ENCODE data around the gene GFPT1. TPM values are rescaled to one million over a fixed set of nuclear protein-coding genes. Genes with fewer than 3 reads are reported as not detected.

The GFPT1 gene
- total and polyA plus RNA-seq, 4 donors = 14.7 to 42.6 (median 18.1) TPM

- WGBS = 84% methylated on average over 5 of the region's 5 CpGs
- TF ChIP-seq YY1 (IDR thresholded peaks at IDR 0.05) = no peak
- Histone ChIP-seq H3K4me1 (ENCODE audit: control insufficient read depth in 4 of 4, insufficient read depth in 4 of 4, low read length in 3 of 4) (peaks cover 0 to 10% (median 5%) of the 10 kb centered on the region in 4 donors), H3K9me3 (ENCODE audit: control insufficient read depth in 4 of 4, low read length in 3 of 4) (no peaks in the 10 kb centered on the region), H3K36me3 (ENCODE audit: control insufficient read depth in 4 of 4, insufficient read depth in 3 of 4, low read depth in 1 of 4, low read length in 3 of 4) (peaks cover 0 to 8% (median 1%) of the 10 kb centered on the region in 4 donors), H3K9ac (ENCODE audit: low read depth in 1 of 2, low read length in 2 of 2) (no peak overlapping the region), H3K4me3 (ENCODE audit: low read depth in 1 of 3, low read length in 3 of 3) (no peak overlapping the region), H3K27me3 (ENCODE audit: control insufficient read depth in 4 of 4, insufficient read depth in 4 of 4, low read length in 3 of 4) (no peaks in the 10 kb centered on the region), H3K27ac (ENCODE audit: low read depth in 1 of 2, low read length in 2 of 2) (no peak overlapping the region)
- DNase-seq (ENCODE audit: low spot score) = no peak
Observed at GRCh38 chr2:69434753-69435152, 47.7 kb upstream of the GFPT1 start.

DNA sequence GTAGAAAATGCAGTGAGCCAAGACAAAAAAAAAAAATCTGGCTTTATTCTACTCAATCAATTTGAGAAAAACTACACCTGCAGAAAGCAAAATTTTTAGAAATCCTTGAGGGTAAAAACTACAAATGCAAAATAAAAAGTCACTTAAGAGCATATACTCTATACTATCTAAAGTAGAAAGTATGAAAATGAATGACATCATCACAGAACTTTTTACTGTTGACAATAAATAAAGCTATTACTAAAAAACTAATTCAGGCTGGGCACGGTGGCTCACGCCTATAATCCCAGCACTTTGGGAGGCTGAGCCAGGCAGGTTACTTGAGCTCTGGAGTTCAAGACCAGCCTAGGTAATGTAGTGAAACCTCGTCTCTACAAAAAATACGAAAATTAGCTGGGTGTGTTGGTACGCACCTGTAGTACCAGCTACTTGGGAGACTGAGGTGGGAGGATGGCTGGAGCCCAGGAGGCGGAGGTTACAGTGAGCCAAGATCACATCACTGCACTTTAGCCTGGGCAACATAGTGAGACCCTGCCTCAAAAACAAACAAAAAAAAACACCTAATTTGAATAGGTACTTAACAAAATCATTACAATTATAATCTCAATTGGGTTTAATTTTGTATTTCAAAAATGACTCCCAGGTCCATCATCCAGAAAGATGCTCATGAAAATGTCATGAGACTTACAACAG lies 42.6 kb upstream of the GFPT1 start:
- Histone ChIP-seq H3K27me3 (ENCODE audit: control insufficient read depth in 4 of 4, insufficient read depth in 4 of 4, low read length in 3 of 4) (no peaks in the 10 kb centered on the region), H3K27ac (ENCODE audit: low read depth in 1 of 2, low read length in 2 of 2) (no peak overlapping the region), H3K9me3 (ENCODE audit: control insufficient read depth in 4 of 4, low read length in 3 of 4) (no peaks in the 10 kb centered on the region), H3K36me3 (ENCODE audit: control insufficient read depth in 4 of 4, insufficient read depth in 3 of 4, low read depth in 1 of 4, low read length in 3 of 4) (peaks cover 1 to 10% (median 5%) of the 10 kb centered on the region in 4 donors), H3K4me1 (ENCODE audit: control insufficient read depth in 4 of 4, insufficient read depth in 4 of 4, low read length in 3 of 4) (peaks cover 2 to 7% (median 4%) of the 10 kb centered on the region in 4 donors), H3K4me3 (ENCODE audit: low read depth in 1 of 3, low read length in 3 of 3) (no peak overlapping the region), H3K9ac (ENCODE audit: low read depth in 1 of 2, low read length in 2 of 2) (no peak overlapping the region)
- whole genome bisulfite sequencing = 94% methylated on average over 6 of the region's 6 CpGs
- no peak for DNase-seq (ENCODE audit: low spot score)
- TF ChIP-seq, protein P1, sequence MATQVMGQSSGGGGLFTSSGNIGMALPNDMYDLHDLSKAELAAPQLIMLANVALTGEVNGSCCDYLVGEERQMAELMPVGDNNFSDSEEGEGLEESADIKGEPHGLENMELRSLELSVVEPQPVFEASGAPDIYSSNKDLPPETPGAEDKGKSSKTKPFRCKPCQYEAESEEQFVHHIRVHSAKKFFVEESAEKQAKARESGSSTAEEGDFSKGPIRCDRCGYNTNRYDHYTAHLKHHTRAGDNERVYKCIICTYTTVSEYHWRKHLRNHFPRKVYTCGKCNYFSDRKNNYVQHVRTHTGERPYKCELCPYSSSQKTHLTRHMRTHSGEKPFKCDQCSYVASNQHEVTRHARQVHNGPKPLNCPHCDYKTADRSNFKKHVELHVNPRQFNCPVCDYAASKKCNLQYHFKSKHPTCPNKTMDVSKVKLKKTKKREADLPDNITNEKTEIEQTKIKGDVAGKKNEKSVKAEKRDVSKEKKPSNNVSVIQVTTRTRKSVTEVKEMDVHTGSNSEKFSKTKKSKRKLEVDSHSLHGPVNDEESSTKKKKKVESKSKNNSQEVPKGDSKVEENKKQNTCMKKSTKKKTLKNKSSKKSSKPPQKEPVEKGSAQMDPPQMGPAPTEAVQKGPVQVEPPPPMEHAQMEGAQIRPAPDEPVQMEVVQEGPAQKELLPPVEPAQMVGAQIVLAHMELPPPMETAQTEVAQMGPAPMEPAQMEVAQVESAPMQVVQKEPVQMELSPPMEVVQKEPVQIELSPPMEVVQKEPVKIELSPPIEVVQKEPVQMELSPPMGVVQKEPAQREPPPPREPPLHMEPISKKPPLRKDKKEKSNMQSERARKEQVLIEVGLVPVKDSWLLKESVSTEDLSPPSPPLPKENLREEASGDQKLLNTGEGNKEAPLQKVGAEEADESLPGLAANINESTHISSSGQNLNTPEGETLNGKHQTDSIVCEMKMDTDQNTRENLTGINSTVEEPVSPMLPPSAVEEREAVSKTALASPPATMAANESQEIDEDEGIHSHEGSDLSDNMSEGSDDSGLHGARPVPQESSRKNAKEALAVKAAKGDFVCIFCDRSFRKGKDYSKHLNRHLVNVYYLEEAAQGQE (IDR thresholded peaks at IDR 0.05) = no peak
- TF ChIP-seq FOXA2 (IDR thresholded peaks at IDR 0.05) = no peak
- no peak for TF ChIP-seq TAF1 (conservative IDR thresholded peaks at IDR 0.05)
- no peak for TF ChIP-seq SP1 (IDR thresholded peaks at IDR 0.05)
- no peak for TF ChIP-seq EGR1 (IDR thresholded peaks at IDR 0.05; ENCODE audit: low read depth in 2 of 2)
- TF ChIP-seq, protein P2, sequence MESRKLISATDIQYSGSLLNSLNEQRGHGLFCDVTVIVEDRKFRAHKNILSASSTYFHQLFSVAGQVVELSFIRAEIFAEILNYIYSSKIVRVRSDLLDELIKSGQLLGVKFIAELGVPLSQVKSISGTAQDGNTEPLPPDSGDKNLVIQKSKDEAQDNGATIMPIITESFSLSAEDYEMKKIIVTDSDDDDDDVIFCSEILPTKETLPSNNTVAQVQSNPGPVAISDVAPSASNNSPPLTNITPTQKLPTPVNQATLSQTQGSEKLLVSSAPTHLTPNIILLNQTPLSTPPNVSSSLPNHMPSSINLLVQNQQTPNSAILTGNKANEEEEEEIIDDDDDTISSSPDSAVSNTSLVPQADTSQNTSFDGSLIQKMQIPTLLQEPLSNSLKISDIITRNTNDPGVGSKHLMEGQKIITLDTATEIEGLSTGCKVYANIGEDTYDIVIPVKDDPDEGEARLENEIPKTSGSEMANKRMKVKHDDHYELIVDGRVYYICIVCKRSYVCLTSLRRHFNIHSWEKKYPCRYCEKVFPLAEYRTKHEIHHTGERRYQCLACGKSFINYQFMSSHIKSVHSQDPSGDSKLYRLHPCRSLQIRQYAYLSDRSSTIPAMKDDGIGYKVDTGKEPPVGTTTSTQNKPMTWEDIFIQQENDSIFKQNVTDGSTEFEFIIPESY (IDR thresholded peaks at IDR 0.05) = no peak
- TF ChIP-seq, protein P3, sequence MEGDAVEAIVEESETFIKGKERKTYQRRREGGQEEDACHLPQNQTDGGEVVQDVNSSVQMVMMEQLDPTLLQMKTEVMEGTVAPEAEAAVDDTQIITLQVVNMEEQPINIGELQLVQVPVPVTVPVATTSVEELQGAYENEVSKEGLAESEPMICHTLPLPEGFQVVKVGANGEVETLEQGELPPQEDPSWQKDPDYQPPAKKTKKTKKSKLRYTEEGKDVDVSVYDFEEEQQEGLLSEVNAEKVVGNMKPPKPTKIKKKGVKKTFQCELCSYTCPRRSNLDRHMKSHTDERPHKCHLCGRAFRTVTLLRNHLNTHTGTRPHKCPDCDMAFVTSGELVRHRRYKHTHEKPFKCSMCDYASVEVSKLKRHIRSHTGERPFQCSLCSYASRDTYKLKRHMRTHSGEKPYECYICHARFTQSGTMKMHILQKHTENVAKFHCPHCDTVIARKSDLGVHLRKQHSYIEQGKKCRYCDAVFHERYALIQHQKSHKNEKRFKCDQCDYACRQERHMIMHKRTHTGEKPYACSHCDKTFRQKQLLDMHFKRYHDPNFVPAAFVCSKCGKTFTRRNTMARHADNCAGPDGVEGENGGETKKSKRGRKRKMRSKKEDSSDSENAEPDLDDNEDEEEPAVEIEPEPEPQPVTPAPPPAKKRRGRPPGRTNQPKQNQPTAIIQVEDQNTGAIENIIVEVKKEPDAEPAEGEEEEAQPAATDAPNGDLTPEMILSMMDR (IDR thresholded peaks at IDR 0.05; ENCODE audit: low read depth, low read length, missing input control) = no peak
- TF ChIP-seq, protein P4, sequence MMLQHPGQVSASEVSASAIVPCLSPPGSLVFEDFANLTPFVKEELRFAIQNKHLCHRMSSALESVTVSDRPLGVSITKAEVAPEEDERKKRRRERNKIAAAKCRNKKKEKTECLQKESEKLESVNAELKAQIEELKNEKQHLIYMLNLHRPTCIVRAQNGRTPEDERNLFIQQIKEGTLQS (IDR thresholded peaks at IDR 0.05) = no peak
- no peak for TF ChIP-seq YY1 (IDR thresholded peaks at IDR 0.05)
- no peak for TF ChIP-seq RXRA (IDR thresholded peaks at IDR 0.05)
- no peak for TF ChIP-seq JUND (IDR thresholded peaks at IDR 0.05)
- no peak for TF ChIP-seq RAD21 (IDR thresholded peaks at IDR 0.05)
- no peak for TF ChIP-seq NR2F2 (IDR thresholded peaks at IDR 0.05)
- no peak for TF ChIP-seq HNF4A (conservative IDR thresholded peaks at IDR 0.05)
- TF ChIP-seq HNF4G (IDR thresholded peaks at IDR 0.05) = no peak
- no peak for TF ChIP-seq MAX (IDR thresholded peaks at IDR 0.05)
- TF ChIP-seq FOXA1 (IDR thresholded peaks at IDR 0.05) = no peak

Data from liver (tissue), 9 donors.